Loucy (cell line): ENCODE measurements around the gene OR4D9.

Experiments used
- H2AFZ ChIP-seq: fragments of 200-600 bp; sonication (generic); 2 replicates; pipeline ENCODE4 v1.6.0; 2016; ENCODE audit warnings: antibody characterized with exemption, mild to moderate bottlenecking, low read length, moderate library complexity
- H3F3A ChIP-seq: fragments of 200-600 bp; 2 replicates; pipeline ENCODE4 v1.6.0; 2016; ENCODE audit warnings: antibody characterized with exemption, low read depth, mild to moderate bottlenecking
- H3K27me3 ChIP-seq: fragments of 200-600 bp; sonication (generic); 2 replicates; pipeline ENCODE4 v1.6.1; 2014; ENCODE audit warnings: low read length, mild to moderate bottlenecking; ENCODE audit not compliant: insufficient read depth, poor library complexity, severe bottlenecking
- H3K36me3 ChIP-seq: fragments of 200-600 bp; sonication (generic); 2 replicates; pipeline ENCODE4 v1.6.1; 2016; ENCODE audit warnings: low read length; ENCODE audit not compliant: insufficient read depth
- H3K4me1 ChIP-seq: fragments of 200-600 bp; sonication (generic); 2 replicates; pipeline ENCODE4 v1.5.1; 2014; ENCODE audit warnings: low read length, mild to moderate bottlenecking; ENCODE audit not compliant: insufficient read depth, poor library complexity, severe bottlenecking
- H3K4me2 ChIP-seq: fragments of 200-600 bp; sonication (generic); 2 replicates; pipeline ENCODE4 v1.6.0; 2014; ENCODE audit warnings: antibody characterized with exemption, low read length, low read depth, mild to moderate bottlenecking; ENCODE audit not compliant: poor library complexity, severe bottlenecking
- H3K4me3 ChIP-seq: fragments of 200-600 bp; sonication (generic); 2 replicates; pipeline ENCODE4 v1.5.1; 2014; ENCODE audit warnings: low read length, mild to moderate bottlenecking, mixed read lengths; ENCODE audit not compliant: poor library complexity, severe bottlenecking
- H3K79me2 ChIP-seq: fragments of 200-600 bp; sonication (generic); 2 replicates; pipeline ENCODE4 v1.6.1; 2014; ENCODE audit warnings: low read length; ENCODE audit not compliant: insufficient read depth
- H3K9ac ChIP-seq: fragments of 200-600 bp; sonication (generic); 2 replicates; pipeline ENCODE4 v1.6.0; 2014; ENCODE audit warnings: mild to moderate bottlenecking, low read depth, low read length, moderate library complexity; ENCODE audit not compliant: poor library complexity, severe bottlenecking
- H3K9me2 ChIP-seq: fragments of 200-600 bp; sonication (generic); replicated peaks from 2 replicates; pipeline ENCODE4 v1.6.1; 2016; ENCODE audit warnings: low read depth, low read length, mixed read lengths
- H3K9me3 ChIP-seq: fragments of 200-600 bp; sonication (generic); 2 replicates; pipeline ENCODE4 v1.6.1; 2014; ENCODE audit warnings: mild to moderate bottlenecking, antibody characterized with exemption, low read length, low read depth; ENCODE audit not compliant: insufficient read depth
- H4K20me1 ChIP-seq: fragments of 200-600 bp; sonication (generic); 2 replicates; pipeline ENCODE4 v1.6.0; 2014; ENCODE audit warnings: antibody characterized with exemption, low read length, mild to moderate bottlenecking; ENCODE audit not compliant: insufficient read depth, poor library complexity, severe bottlenecking
- EZH2phosphoT487 ChIP-seq: fragments of 200-600 bp; IDR thresholded peaks from 2 replicates; pipeline ENCODE4 v1.6.1; 2018; ENCODE audit warnings: antibody characterized with exemption, mild to moderate bottlenecking, moderate library complexity, borderline replicate concordance
- TF ChIP-seq, protein P1 (sequence below): fragments of 200-600 bp; sonication (generic); conservative IDR thresholded peaks from 2 replicates; pipeline ENCODE4 v1.5.1; 2014; ENCODE audit warnings: mild to moderate bottlenecking, antibody characterized with exemption, low read length

The OR4D9 gene

DNA sequence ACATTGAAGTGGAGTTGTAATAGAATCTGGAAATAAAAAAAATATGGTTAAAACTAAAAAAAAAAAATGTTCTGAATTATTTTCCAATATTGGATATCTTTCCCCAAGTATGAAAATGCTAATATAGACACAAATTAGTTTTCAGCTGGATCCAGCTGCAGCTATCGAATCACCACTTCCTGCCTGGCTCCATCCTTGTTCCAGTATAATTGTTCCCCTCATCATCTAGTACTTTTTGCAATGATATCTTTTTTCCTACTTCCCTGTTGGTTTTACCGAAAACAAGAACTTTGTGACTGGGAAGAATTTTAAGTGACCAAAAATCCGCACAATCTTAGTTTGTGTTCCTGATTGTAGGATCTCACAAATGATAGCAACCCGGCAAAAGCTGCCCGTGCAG is 9.4 kb downstream of the OR4D9 start:
- H3K27me3 ChIP-seq, result no peaks in the 10 kb centered on the region
- H3F3A ChIP-seq, result no peaks in the 10 kb centered on the region
- H3K9ac ChIP-seq, result no peak overlapping the region
- no peaks in the 10 kb centered on the region for H3K36me3 ChIP-seq
- TF ChIP-seq, protein P1, sequence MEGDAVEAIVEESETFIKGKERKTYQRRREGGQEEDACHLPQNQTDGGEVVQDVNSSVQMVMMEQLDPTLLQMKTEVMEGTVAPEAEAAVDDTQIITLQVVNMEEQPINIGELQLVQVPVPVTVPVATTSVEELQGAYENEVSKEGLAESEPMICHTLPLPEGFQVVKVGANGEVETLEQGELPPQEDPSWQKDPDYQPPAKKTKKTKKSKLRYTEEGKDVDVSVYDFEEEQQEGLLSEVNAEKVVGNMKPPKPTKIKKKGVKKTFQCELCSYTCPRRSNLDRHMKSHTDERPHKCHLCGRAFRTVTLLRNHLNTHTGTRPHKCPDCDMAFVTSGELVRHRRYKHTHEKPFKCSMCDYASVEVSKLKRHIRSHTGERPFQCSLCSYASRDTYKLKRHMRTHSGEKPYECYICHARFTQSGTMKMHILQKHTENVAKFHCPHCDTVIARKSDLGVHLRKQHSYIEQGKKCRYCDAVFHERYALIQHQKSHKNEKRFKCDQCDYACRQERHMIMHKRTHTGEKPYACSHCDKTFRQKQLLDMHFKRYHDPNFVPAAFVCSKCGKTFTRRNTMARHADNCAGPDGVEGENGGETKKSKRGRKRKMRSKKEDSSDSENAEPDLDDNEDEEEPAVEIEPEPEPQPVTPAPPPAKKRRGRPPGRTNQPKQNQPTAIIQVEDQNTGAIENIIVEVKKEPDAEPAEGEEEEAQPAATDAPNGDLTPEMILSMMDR, result no peak
- no peak for TF ChIP-seq EZH2phosphoT487
- no peaks in the 10 kb centered on the region for H3K79me2 ChIP-seq
- H3K4me3 ChIP-seq, result no peak overlapping the region
- no peaks in the 10 kb centered on the region for H3K9me2 ChIP-seq
- H2AFZ ChIP-seq, result no peak overlapping the region
- H4K20me1 ChIP-seq, result no peaks in the 10 kb centered on the region
- H3K9me3 ChIP-seq, result no peaks in the 10 kb centered on the region
- H3K4me2 ChIP-seq, result no peak overlapping the region
- peaks cover 5% of the 10 kb centered on the region for H3K4me1 ChIP-seq

DNA sequence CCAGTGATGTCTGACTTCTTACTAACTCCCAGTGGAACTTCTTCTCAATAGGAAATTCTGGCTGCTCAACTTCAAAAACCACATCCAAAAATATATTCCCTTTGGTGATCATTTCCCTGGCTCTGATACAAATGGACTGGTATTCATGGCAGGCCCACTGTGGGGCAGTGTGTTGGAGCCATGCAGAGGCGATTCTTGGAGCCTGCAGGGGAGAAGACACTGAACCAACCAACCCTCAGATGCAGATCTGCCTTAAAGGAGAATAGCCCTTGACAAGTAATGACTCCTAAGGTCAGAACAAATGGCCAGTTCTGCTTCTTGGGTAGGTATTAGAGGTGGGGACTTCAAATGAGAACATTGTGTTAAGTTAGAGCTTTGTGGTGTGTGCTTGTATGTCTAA is 12.2 kb downstream of the OR4D9 start:
- Histone ChIP-seq H3K4me3 (no peak overlapping the region), H3K9me2 (no peaks in the 10 kb centered on the region), H3F3A (no peaks in the 10 kb centered on the region), H3K27me3 (no peaks in the 10 kb centered on the region), H3K36me3 (no peaks in the 10 kb centered on the region), H2AFZ (peak overlapping the region; percentile 49), H3K79me2 (no peaks in the 10 kb centered on the region), H3K4me2 (no peak overlapping the region), H4K20me1 (no peaks in the 10 kb centered on the region), H3K9ac (no peak overlapping the region), H3K4me1 (peaks cover 5% of the 10 kb centered on the region), H3K9me3 (no peaks in the 10 kb centered on the region)
- TF ChIP-seq, protein P1, result peak; percentile 66
- TF ChIP-seq EZH2phosphoT487, result no peak

DNA sequence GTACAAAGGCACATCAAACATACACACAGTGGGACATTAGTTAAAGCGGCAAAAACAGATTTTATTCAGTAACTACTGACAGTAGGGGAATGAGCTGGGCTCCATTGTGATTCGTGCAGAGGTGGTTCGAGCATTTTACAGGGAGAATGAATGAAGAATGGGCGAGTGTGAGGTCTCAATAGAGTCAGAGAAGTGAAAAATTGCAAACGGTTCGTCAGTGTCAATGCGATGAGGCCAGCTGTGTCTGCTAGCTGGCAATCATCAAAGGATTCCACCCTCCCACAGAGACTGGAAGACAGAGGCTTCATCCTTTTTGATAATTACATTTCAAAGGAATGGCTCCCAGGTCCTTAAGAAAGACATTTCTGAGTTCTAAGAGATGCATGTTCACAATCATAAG is 17.4 kb downstream of the OR4D9 start:
- Histone ChIP-seq H3K79me2 (no peaks in the 10 kb centered on the region), H3K9ac (no peak overlapping the region), H3K4me1 (no peaks in the 10 kb centered on the region), H3K4me3 (no peak overlapping the region), H3K9me3 (no peaks in the 10 kb centered on the region), H3K9me2 (no peaks in the 10 kb centered on the region), H3K36me3 (no peaks in the 10 kb centered on the region), H3K4me2 (no peak overlapping the region), H3K27me3 (no peaks in the 10 kb centered on the region), H2AFZ (peak overlapping the region; percentile 55; the same call in 1 of the 2 replicates), H4K20me1 (no peaks in the 10 kb centered on the region), H3F3A (no peaks in the 10 kb centered on the region)
- TF ChIP-seq, protein P1, result no peak
- no peak for TF ChIP-seq EZH2phosphoT487
